Activated CD8-positive, alpha-beta memory T cell treated with anti-CD3 and anti-CD28 coated beads for 1 hour (primary cell): ENCODE results near the gene SEZ6L.

Experiments
- DNase-seq, 2 donors: peaks; one replicate each; pipeline ENCODE4 v3.0.0-alpha.2; 2020; ENCODE audit warnings: low read depth in 1 of 2; ENCODE audit errors: extremely low read depth in 1 of 2

Gene SEZ6L

GRCh38 chr22:26238596-26238995 lies 69.3 kb downstream of the SEZ6L start:
- DNase-seq: no peak

GRCh38 chr22:26239581-26239980 lies 70.3 kb downstream of the SEZ6L start:
- DNase-seq: no peak

DNA sequence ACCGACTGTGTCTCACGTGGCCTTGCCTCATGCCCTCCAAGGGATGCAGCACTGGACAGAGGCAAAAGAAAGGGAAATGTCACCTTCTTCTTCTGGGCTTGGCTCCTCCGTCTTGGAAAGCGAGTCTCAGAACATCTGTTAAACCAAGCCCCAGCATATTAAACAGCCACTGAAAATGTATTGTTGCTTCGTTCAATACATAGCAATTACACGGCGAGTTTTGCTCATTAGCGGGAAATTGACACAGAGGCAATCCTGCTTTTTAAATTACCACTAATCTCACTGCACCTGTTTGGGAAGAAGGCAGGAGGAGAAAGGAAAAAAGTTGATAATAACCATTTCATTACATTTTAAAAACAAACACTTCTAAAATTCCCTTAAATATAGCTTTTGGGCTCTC lies 72.1 kb downstream of the SEZ6L start:
- no peak for DNase-seq

DNA sequence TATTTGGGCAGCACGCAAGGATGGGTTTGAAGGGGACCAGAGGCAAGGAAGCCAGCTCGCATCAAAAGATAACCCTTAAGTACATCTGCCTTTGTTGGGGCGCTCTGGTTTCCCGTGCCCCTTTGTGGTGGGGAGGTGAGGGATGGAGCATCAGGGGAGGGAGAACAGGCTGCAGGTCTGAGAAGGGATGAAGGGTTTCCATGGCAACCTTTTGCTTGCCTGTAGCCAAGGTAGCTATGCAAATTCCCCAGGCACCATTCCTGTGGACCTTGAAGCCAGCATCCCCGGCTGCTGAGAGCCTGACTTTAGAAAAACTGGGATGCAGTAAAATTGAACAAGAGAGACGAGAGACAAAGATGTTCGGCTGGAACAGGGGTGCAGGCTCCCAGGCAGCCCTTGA lies 75.7 kb downstream of the SEZ6L start:
- DNase-seq: no peak

GRCh38 chr22:26246552-26246951 lies 77.3 kb downstream of the SEZ6L start:
- no peak for DNase-seq

DNA sequence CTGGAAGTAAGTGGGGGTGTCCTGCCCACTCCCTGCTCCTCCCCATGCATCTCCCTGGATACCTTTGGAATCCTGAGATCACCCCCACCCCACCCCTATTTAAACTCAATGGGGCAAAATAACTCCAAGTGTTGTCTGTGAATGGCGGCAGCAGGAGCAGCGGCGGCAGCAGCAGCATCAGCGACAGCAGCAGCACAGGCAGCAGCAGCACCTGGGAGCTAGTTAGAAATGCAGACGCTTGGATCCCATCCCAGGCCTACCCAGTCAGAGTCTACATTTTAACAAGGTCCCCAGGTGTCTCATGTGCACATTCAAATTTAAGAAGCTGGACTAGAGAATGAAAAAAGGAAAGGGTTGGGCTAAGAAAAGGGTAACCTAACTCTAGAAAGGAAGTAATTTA lies 82.6 kb downstream of the SEZ6L start:
- DNase-seq: no peak

DNA sequence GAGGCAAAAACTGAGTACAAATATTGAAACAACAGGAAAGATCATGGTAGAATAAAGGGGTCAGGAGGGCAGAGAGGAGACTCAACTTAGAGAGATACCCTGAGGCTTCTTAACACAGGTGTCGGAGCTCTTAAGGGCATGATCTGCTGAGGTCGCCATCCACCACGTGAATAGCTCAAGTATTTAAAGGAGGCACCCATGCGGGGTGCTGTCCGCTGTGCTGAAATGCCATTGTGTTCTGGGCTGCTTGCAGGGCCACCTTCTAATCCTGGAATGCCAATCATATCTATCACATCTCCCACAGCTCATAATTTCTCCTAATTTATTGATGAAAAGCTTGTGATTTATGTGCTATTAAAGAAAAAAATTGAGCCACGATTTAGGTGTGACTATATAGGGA lies 90.2 kb downstream of the SEZ6L start:
- DNase-seq: no peak

DNA sequence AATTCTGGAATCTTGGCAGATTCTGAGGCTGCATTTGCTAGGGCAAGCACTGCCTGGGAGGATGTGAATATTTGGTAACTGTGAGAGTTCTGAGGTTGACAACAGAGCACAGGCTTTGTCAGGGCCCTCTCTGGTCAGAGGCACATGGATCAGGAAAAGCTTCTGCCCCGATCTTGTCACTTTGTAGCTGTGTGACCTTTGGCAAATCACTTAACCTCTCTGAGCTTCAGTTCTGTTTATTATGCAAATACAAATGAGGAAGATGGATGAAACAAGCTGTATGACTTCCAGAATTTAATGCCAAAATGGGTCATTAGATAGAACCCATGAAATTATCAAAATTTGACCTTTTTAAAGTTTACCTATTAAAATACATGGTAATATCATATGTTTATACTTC lies 94.9 kb downstream of the SEZ6L start:
- no peak for DNase-seq

DNA sequence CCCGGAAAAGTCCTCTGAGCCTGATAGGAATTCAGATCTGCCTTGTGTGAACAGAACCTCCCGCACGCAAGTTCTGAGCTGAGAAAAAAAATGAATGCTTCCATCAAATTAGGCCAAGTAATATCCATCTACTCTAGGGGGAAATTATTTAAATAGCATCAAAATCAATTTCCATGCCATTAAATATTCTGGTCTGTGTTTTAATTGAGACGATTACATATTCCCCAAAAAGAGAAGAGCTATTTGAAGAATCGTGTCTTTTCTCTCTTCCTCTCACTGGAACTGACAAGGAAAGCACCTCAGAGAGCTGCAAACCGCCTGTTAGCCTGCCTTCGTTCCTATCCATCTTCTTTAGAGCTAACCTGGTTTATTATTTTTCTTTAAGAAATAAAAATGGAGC lies 96.0 kb downstream of the SEZ6L start:
- no peak for DNase-seq

DNA sequence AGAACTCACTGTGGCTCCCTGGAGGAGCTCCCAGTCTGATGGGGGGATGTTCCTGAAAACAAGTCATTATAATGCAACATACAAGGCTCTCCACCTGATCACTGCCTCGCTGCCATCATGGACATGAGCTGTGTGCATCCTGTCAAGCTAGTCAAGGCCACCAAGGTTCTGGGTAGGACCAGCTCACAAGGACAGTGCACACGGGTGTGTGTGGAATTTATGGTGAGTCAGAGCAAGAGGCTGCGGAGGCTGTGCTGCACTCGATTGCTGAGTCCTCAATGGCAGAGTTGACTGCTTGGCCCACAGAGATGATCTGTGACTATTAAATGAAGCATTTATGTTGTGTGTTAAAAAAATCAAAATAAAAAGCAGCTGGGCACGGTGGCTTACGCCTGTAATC lies 96.6 kb downstream of the SEZ6L start:
- no peak for DNase-seq

GRCh38 chr22:26267856-26268255 lies 98.6 kb downstream of the SEZ6L start:
- no peak for DNase-seq

- DNase-seq: no peak
Observed at GRCh38 chr22:26269572-26269971, 100.3 kb downstream of the SEZ6L start.

- no peak for DNase-seq
Observed at GRCh38 chr22:26271427-26271826, 102.2 kb downstream of the SEZ6L start.

DNA sequence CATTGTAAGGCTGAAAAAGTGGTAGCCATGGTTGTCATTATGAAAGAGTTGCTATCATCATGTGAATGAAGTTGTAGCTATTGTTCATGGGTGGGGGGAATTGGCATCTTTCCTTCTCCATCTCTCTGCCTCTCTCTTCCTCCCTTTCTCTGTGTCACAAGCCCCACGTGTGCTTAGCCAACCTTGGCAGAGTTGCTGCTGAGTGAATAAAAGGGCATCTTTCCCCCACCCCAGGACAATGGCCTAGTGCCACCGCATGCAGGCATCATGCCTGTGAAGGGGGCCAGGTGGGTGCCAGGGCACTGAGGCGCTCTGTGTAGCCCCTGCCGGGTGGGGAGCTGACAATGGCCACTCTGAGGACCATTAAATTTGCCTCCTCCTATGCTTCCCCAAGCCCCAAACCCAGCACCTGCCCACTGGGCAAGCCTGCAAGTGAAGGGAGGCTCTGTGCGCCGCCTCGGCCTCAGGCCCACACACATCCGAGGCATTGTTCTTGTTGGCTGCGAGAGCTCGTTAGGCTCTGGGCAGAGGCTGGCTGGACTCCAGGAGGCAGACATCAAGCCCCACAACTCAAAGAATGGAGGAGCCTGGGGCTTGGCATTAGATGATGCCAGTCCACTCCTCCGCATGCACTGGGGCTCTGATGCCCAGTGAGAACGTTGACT lies 103.9 kb downstream of the SEZ6L start:
- DNase-seq: no peak

DNA sequence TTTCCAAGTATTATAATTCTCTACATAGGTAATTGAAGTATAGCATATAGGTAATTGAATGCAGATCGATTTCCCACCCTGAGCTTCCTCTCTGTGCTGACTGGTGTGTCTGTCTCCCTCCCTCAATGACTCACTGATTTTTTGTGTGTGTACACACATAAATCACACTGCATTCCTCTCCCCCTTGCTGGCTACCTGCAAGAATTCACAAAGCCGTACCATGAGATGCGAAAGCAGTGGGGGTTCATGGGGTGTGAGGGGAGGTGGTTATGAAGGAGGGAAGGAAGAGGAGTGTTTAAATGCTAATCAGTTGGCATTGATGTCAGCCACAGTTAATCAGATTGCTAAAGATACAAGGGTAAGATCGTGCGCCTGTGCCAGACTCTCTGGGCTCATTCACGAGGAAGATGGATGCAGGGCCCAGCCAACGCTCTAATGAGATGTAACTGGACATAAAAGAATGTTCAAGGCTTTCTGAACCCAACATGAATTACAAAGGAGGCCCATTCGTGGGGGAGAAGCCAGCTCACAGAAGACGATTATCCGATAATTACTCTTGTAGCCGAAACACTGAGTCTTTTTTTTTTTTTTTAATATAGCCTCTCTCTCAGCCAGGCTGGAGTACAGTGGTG lies 107.4 kb downstream of the SEZ6L start:
- DNase-seq: no peak

DNA sequence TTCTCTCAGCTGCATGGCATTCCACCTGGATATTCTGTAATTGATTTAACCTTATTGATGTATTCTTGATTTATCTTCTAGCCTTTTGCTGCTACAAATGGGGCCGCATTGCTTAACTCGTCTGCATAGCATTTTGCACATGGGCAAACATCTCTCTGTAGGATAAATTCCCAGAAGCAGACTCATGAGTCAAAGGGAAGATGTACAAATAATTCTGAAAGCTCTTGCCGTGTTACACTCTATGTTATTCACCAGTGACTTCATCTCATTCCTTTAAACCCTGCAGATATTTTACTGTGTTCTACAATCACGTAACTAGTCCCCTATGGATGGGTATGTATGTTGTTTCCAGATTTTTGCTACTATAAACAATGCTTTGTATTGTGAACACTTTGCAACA lies 112.7 kb downstream of the SEZ6L start:
- DNase-seq: no peak

DNA sequence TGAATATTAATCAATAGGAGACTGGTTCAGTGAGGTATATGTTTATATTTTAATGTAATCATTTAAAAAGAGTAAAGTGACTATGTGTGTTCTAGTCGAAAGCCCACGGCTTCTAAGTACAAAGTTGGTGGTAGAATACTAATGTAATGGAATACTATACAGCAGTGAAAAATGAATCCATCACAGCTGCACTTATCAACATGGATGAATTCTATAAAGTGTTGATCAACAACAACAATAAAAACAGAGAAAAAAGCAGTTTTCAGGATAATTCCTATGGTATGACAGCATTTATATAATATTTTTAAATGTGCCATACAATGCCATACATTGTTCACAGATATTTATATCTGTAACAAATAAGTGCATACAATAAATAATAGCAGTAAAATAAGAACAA lies 114.1 kb downstream of the SEZ6L start:
- no peak for DNase-seq

- DNase-seq: no peak
Observed at GRCh38 chr22:26285632-26286031, 116.4 kb downstream of the SEZ6L start.

DNA sequence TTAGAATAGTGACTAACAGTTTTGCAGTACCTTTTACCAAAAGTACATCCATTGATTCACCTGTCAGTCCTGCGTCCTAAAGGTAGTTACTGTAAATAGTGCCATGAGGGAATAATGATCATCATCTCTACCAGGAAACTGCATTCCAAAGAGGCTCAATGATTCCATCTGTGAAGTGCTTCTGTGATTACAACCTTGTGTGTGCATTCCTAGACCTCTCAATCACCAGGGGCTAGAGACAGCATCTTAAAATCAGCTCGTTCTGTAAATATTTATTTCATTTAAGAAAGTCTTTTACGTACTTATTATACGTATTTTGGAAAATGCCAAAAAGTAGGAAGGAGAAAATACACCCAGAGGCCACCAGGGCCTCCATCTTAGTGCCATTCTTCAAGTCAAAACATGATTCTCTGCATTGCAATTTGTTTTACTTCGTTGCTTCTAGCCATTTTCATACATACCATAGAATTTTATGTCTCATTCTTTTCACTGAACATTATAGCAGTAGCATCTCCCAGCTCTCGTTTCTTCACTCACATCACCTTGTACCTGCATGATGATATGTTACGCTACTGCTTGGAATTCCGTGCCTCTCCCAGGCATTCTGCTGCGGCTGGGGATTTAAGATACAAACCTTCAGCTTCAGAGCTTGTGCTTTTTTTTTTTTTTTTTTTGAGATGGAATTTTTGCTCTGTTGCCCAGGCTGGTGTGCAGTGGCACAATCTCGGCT lies 117.0 kb downstream of the SEZ6L start:
- no peak for DNase-seq

GRCh38 chr22:26287382-26288225 lies 118.3 kb downstream of the SEZ6L start:
- DNase-seq: no peak

GRCh38 chr22:26289611-26290101 lies 120.4 kb downstream of the SEZ6L start:
- no peak for DNase-seq
